Measurements from ENCODE around the gene KLHL35.

The KLHL35 gene

GRCh38 chr11:75435571-75435925 is 2.5 kb upstream of the KLHL35 start:
- no peak for TF ChIP-seq FOXP2 (optimal IDR thresholded peaks at IDR 0.05; ENCODE audit: borderline replicate concordance, extremely low read depth, extremely low read length, insufficient read depth)
- TF ChIP-seq TAF1 (IDR thresholded peaks at IDR 0.05; ENCODE audit: borderline replicate concordance, insufficient read depth, low read length), result no peak
- TF ChIP-seq POLR2AphosphoS5 (IDR thresholded peaks at IDR 0.05; ENCODE audit: low read depth, low read length), result no peak
- TF ChIP-seq SIN3A (IDR thresholded peaks at IDR 0.05; ENCODE audit: borderline replicate concordance, insufficient read depth, low read length), result no peak
- no peak for TF ChIP-seq REST (IDR thresholded peaks at IDR 0.05; ENCODE audit: insufficient read depth in 1 of 2, low read depth in 2 of 2, low read length in 2 of 2)

GRCh38 chr11:75434886-75435570 is 2.0 kb upstream of the KLHL35 start:
- no peak for TF ChIP-seq FOXP2 (optimal IDR thresholded peaks at IDR 0.05; ENCODE audit: borderline replicate concordance, extremely low read depth, extremely low read length, insufficient read depth)
- TF ChIP-seq SIN3A (IDR thresholded peaks at IDR 0.05; ENCODE audit: borderline replicate concordance, insufficient read depth, low read length), result no peak

- TF ChIP-seq FOXP2 (optimal IDR thresholded peaks at IDR 0.05; ENCODE audit: borderline replicate concordance, extremely low read depth, extremely low read length, insufficient read depth), result no peak
- no peak for TF ChIP-seq POLR2AphosphoS5 (IDR thresholded peaks at IDR 0.05; ENCODE audit: low read depth, low read length)
- TF ChIP-seq REST (IDR thresholded peaks at IDR 0.05; ENCODE audit: insufficient read depth in 1 of 2, low read depth in 2 of 2, low read length in 2 of 2), result no peak
- TF ChIP-seq TAF1 (IDR thresholded peaks at IDR 0.05; ENCODE audit: borderline replicate concordance, insufficient read depth, low read length), result no peak
- no peak for TF ChIP-seq SIN3A (IDR thresholded peaks at IDR 0.05; ENCODE audit: borderline replicate concordance, insufficient read depth, low read length)
Observed at GRCh38 chr11:75434051-75434450, 1.0 kb upstream of the KLHL35 start.

GRCh38 chr11:75433443-75433842 is 440 bp upstream of the KLHL35 start:
- TF ChIP-seq FOXP2 (optimal IDR thresholded peaks at IDR 0.05; ENCODE audit: borderline replicate concordance, extremely low read depth, extremely low read length, insufficient read depth) (no peak), TAF1 (IDR thresholded peaks at IDR 0.05; ENCODE audit: borderline replicate concordance, insufficient read depth, low read length) (no peak), SIN3A (IDR thresholded peaks at IDR 0.05; ENCODE audit: borderline replicate concordance, insufficient read depth, low read length) (no peak), REST (IDR thresholded peaks at IDR 0.05; ENCODE audit: insufficient read depth in 1 of 2, low read depth in 2 of 2, low read length in 2 of 2) (no peak), POLR2AphosphoS5 (IDR thresholded peaks at IDR 0.05; ENCODE audit: low read depth, low read length) (no peak)

GRCh38 chr11:75431533-75432525 is 1.2 kb downstream of the KLHL35 start:
- no peak for TF ChIP-seq POLR2AphosphoS5 (IDR thresholded peaks at IDR 0.05; ENCODE audit: low read depth, low read length)
- no peak for TF ChIP-seq FOXP2 (optimal IDR thresholded peaks at IDR 0.05; ENCODE audit: borderline replicate concordance, extremely low read depth, extremely low read length, insufficient read depth)
- TF ChIP-seq TAF1 (IDR thresholded peaks at IDR 0.05; ENCODE audit: borderline replicate concordance, insufficient read depth, low read length), result no peak

Data from PFSK-1 (cell line).